Measurements from ENCODE around the gene HBEGF. TPM values are rescaled to one million over a fixed set of nuclear protein-coding genes. Genes with fewer than 3 reads are reported as not detected.

The HBEGF gene
- total and polyA plus RNA-seq, 8 donors = 1.2 to 39.8 (median 13.4) TPM

DNA sequence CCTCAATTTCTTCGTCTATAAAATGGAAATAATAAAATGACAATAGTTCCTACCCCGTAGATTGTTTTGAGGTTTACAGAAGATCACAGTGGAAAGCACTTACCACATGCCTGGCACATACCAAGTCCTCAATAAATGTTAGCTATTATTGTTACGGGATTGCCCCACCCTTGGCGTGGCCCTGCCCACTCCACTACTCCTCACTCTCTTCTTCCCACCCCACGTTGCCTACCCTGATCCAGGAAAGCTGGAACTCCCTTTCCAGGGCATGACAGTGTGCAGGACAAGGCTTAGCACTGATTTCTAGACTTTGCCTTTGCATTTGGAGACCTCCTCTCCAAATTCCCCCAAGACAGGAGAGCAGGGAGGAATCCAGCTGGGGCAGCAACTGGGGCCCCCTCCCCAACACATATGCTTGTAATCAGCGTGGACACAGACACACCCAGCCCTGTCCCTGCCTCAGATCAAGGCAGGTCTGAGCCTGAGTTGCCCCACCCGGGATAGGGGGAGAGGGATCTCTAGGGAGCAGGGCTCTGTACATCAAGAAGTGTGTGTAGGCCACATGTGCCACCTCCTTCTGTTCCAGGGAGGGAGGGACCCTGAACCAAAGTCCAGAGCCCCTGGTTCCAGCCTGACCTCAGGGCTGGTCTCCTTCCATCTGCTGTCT is 20.3 kb upstream of the HBEGF start:
- peaks cover 6 to 10% (median 7%) of the 10 kb centered on the region in 4 donors for H3K4me1 ChIP-seq
- 65 to 72% (median 68%) methylated on average over 7 of the region's 7 CpGs for WGBS, 5 donors
- TF ChIP-seq, protein P1, sequence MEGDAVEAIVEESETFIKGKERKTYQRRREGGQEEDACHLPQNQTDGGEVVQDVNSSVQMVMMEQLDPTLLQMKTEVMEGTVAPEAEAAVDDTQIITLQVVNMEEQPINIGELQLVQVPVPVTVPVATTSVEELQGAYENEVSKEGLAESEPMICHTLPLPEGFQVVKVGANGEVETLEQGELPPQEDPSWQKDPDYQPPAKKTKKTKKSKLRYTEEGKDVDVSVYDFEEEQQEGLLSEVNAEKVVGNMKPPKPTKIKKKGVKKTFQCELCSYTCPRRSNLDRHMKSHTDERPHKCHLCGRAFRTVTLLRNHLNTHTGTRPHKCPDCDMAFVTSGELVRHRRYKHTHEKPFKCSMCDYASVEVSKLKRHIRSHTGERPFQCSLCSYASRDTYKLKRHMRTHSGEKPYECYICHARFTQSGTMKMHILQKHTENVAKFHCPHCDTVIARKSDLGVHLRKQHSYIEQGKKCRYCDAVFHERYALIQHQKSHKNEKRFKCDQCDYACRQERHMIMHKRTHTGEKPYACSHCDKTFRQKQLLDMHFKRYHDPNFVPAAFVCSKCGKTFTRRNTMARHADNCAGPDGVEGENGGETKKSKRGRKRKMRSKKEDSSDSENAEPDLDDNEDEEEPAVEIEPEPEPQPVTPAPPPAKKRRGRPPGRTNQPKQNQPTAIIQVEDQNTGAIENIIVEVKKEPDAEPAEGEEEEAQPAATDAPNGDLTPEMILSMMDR (IDR thresholded peaks at IDR 0.05) = no peak
- TF ChIP-seq POLR2AphosphoS5 (IDR thresholded peaks at IDR 0.05) (no peak), EP300 (IDR thresholded peaks at IDR 0.05) (no peak), POLR2A (IDR thresholded peaks at IDR 0.05) (no peak)
- no peak for DNase-seq
- no peaks in the 10 kb centered on the region for H3K9me3 ChIP-seq
- no peaks in the 10 kb centered on the region for H3K36me3 ChIP-seq
- no peaks in the 10 kb centered on the region for H3K27me3 ChIP-seq
- no peak overlapping the region for H3K27ac ChIP-seq
- intact Hi-C loops (cut with DNase I; ENCODE audit: low total_unique reads) = no loop called here
- H3K4me3 ChIP-seq = no peak overlapping the region

DNA sequence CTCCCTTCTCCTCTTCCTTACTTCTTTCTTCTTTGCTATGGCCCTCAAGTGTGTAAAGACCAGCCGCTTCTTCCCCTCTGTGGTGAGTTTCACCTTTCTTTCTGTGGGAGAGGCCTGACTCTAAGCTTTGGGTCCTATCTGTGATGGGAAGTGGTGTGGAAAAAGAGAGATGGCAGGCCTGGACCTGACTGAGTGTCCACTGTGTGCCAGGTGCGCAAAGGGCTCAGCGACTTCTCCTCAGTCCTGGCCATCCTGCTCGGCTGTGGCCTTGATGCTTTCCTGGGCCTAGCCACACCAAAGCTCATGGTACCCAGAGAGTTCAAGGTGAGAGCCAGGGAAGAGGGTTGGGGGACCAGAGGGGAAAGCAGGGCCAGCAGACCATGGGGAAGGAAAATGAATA is 19.5 kb upstream of the HBEGF start:
- 88 to 99% (median 96%) methylated on average over 4 of the region's 4 CpGs for WGBS, 5 donors
- Histone ChIP-seq H3K4me1 (peaks cover 6 to 10% (median 7%) of the 10 kb centered on the region in 4 donors), H3K27ac (no peak overlapping the region), H3K27me3 (no peaks in the 10 kb centered on the region), H3K36me3 (no peaks in the 10 kb centered on the region), H3K4me3 (no peak overlapping the region), H3K9me3 (no peaks in the 10 kb centered on the region)
- no peak for TF ChIP-seq EP300 (IDR thresholded peaks at IDR 0.05)
- no peak for TF ChIP-seq POLR2A (IDR thresholded peaks at IDR 0.05)
- TF ChIP-seq, protein P1 (IDR thresholded peaks at IDR 0.05) = no peak
- TF ChIP-seq POLR2AphosphoS5 (IDR thresholded peaks at IDR 0.05) = no peak
- intact Hi-C loops (cut with DNase I; ENCODE audit: low total_unique reads) = no loop called here
- no peak for DNase-seq

DNA sequence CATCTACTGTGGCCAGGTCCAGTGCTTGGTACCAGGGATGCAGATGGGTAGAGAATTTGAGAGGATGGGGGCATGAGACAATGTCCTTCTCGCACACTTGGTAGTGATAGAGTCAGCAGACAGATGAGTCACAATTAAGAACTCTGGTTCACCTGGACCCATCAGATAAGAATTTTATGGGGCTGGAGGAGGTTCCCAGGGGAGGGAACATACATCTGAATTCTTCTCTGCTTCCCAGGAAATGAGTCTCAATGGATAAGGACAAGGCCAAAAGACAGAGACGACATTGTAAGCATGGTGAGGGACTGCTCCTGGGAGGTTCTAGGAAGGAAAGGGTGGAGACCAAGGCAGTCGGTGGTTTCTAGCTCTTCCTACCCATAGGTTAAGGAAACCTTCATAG is 18.9 kb upstream of the HBEGF start:
- TF ChIP-seq, protein P1 (IDR thresholded peaks at IDR 0.05) = no peak
- TF ChIP-seq POLR2AphosphoS5 (IDR thresholded peaks at IDR 0.05) (no peak), POLR2A (IDR thresholded peaks at IDR 0.05) (no peak), EP300 (IDR thresholded peaks at IDR 0.05) (no peak)
- no peaks in the 10 kb centered on the region for H3K9me3 ChIP-seq
- peaks cover 6 to 10% (median 7%) of the 10 kb centered on the region in 4 donors for H3K4me1 ChIP-seq
- no peaks in the 10 kb centered on the region for H3K27me3 ChIP-seq
- H3K36me3 ChIP-seq = no peaks in the 10 kb centered on the region
- 65 to 78% (median 72%) methylated on average over 3 of the region's 3 CpGs for WGBS, 5 donors
- DNase-seq = no peak
- no peak overlapping the region for H3K27ac ChIP-seq
- intact Hi-C loops (cut with DNase I; ENCODE audit: low total_unique reads) = no loop called here
- H3K4me3 ChIP-seq = no peak overlapping the region

DNA sequence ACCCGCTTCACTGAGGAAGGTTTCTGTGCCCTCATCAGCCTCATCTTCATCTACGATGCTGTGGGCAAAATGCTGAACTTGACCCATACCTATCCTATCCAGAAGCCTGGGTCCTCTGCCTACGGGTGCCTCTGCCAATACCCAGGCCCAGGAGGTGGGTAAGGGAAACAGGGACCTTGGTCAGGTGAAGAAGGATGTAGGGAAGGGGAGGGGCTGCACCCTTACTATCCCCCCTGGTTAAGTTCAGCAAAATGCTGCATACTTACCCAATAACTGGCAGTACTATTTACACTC is 18.0 kb upstream of the HBEGF start:
- Histone ChIP-seq H3K27me3 (no peaks in the 10 kb centered on the region), H3K36me3 (no peaks in the 10 kb centered on the region), H3K9me3 (no peaks in the 10 kb centered on the region), H3K4me3 (no peak overlapping the region), H3K4me1 (peaks cover 6 to 10% (median 7%) of the 10 kb centered on the region in 4 donors), H3K27ac (no peak overlapping the region)
- TF ChIP-seq, protein P1 (IDR thresholded peaks at IDR 0.05) = no peak
- TF ChIP-seq POLR2AphosphoS5 (IDR thresholded peaks at IDR 0.05) (no peak), EP300 (IDR thresholded peaks at IDR 0.05) (no peak), POLR2A (IDR thresholded peaks at IDR 0.05) (no peak)
- DNase-seq = no peak
- WGBS, 5 donors = 84 to 94% (median 92%) methylated on average over 3 of the region's 3 CpGs
- intact Hi-C loops (cut with DNase I; ENCODE audit: low total_unique reads) = no loop called here

Measured in stomach (tissue), 9 donors.